ENCODE results near the gene ABCC1. TPM values are rescaled to one million over a fixed set of nuclear protein-coding genes. Genes with fewer than 3 reads are reported as not detected.
"Not testable (repeated sequence)": the region's sequence is repeated elsewhere in the genome, so short reads cannot be mapped to it uniquely, and the experiment has no call there.

Gene ABCC1
- total RNA-seq, 2 experiments from 2014 or later: 64.5 to 67.6 TPM

- Mint-ChIP-seq H3K27ac (no peak overlapping the region), H3K4me3 (no peak overlapping the region), H3K4me1 (ENCODE audit: low read depth) (peaks cover 19% of the 10 kb centered on the region), H3K36me3 (ENCODE audit: low read depth) (peaks cover 80% of the 10 kb centered on the region), H3K27me3 (no peaks in the 10 kb centered on the region), H3K9me3 (peaks cover 44% of the 10 kb centered on the region)
- POLR2A ChIA-PET: no interaction called here
- no peak for ATAC-seq
- DNase-seq: no peak
- TF ChIP-seq, protein P1, sequence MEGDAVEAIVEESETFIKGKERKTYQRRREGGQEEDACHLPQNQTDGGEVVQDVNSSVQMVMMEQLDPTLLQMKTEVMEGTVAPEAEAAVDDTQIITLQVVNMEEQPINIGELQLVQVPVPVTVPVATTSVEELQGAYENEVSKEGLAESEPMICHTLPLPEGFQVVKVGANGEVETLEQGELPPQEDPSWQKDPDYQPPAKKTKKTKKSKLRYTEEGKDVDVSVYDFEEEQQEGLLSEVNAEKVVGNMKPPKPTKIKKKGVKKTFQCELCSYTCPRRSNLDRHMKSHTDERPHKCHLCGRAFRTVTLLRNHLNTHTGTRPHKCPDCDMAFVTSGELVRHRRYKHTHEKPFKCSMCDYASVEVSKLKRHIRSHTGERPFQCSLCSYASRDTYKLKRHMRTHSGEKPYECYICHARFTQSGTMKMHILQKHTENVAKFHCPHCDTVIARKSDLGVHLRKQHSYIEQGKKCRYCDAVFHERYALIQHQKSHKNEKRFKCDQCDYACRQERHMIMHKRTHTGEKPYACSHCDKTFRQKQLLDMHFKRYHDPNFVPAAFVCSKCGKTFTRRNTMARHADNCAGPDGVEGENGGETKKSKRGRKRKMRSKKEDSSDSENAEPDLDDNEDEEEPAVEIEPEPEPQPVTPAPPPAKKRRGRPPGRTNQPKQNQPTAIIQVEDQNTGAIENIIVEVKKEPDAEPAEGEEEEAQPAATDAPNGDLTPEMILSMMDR (IDR thresholded peaks at IDR 0.05): no peak
- intact Hi-C loops (cut with micrococcal nuclease): no loop called here
- CTCF ChIA-PET: no interaction called here
Observed at GRCh38 chr16:15981382-15981781, 32.0 kb downstream of the ABCC1 start.

- ATAC-seq; H3K27me3 Mint-ChIP-seq; intact Hi-C loops (cut with micrococcal nuclease); POLR2A ChIA-PET; H3K4me3 Mint-ChIP-seq; H3K27ac Mint-ChIP-seq; DNase-seq: not testable (repeated sequence)
- H3K36me3 Mint-ChIP-seq (ENCODE audit: low read depth): peaks cover 76% of the 10 kb centered on the region
- H3K4me1 Mint-ChIP-seq (ENCODE audit: low read depth): peaks cover 20% of the 10 kb centered on the region
- peaks cover 44% of the 10 kb centered on the region for H3K9me3 Mint-ChIP-seq
- CTCF ChIA-PET: interaction anchor here (1.3 kb wide), 1 partner anchor 26 kb away, joined by 3 read pairs; no protein-coding TSS in a partner anchor
Observed at GRCh38 chr16:15982194-15982915, 32.9 kb downstream of the ABCC1 start.

- DNase-seq: no peak
- no peak overlapping the region for H3K27ac Mint-ChIP-seq
- H3K27me3 Mint-ChIP-seq: no peaks in the 10 kb centered on the region
- intact Hi-C loops (cut with micrococcal nuclease): no loop called here
- no peak for ATAC-seq
- peaks cover 66% of the 10 kb centered on the region for H3K36me3 Mint-ChIP-seq (ENCODE audit: low read depth)
- H3K9me3 Mint-ChIP-seq: peaks cover 34% of the 10 kb centered on the region
- TF ChIP-seq, protein P1 (IDR thresholded peaks at IDR 0.05): no peak
- H3K4me3 Mint-ChIP-seq: no peak overlapping the region
- CTCF ChIA-PET: no interaction called here
- POLR2A ChIA-PET: interaction anchor here (0.5 to 1.3 kb wide), 2 partner anchors 9 to 15 kb away, joined by 3 to 6 read pairs; no protein-coding TSS in a partner anchor
- peaks cover 32% of the 10 kb centered on the region for H3K4me1 Mint-ChIP-seq (ENCODE audit: low read depth)
Observed at GRCh38 chr16:15983898-15984297, 34.5 kb downstream of the ABCC1 start.

- ATAC-seq: no peak
- H3K4me3 Mint-ChIP-seq: no peak overlapping the region
- H3K27ac Mint-ChIP-seq: no peak overlapping the region
- no peak for DNase-seq
- H3K36me3 Mint-ChIP-seq (ENCODE audit: low read depth): peaks cover 54% of the 10 kb centered on the region
- intact Hi-C loops (cut with micrococcal nuclease): no loop called here
- peaks cover 34% of the 10 kb centered on the region for H3K4me1 Mint-ChIP-seq (ENCODE audit: low read depth)
- POLR2A ChIA-PET: interaction anchor here (1.0 to 1.3 kb wide), 2 partner anchors 10 to 28 kb away, joined by 3 to 6 read pairs; no protein-coding TSS in a partner anchor
- CTCF ChIA-PET: no interaction called here
- TF ChIP-seq, protein P1 (IDR thresholded peaks at IDR 0.05): no peak
- H3K27me3 Mint-ChIP-seq: no peaks in the 10 kb centered on the region
- peaks cover 24% of the 10 kb centered on the region for H3K9me3 Mint-ChIP-seq
Observed at GRCh38 chr16:15985144-15985543, 35.7 kb downstream of the ABCC1 start.

DNA sequence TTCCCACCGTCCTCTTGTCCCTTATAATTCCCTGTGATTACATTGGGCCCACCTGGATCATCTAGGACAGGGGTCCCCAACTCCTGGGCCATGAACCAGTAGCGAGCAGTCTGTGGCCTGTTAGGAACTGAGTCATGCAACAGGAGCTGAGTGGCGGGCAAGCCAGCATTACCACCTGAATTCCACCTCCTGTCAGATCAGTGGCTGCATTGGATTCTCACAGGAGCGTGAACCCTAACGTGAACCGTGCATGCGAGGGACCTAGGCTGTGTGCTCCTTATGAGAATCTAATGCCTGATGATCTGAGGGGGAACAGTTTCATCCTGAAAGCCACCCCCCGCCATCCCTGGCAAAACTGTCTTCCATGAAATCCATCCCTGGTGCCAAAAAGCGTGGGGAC is 36.8 kb downstream of the ABCC1 start:
- no peak overlapping the region for H3K27ac Mint-ChIP-seq
- POLR2A ChIA-PET: no interaction called here
- intact Hi-C loops (cut with micrococcal nuclease): no loop called here
- peaks cover 13% of the 10 kb centered on the region for H3K9me3 Mint-ChIP-seq
- H3K36me3 Mint-ChIP-seq (ENCODE audit: low read depth): peaks cover 47% of the 10 kb centered on the region
- H3K27me3 Mint-ChIP-seq: no peaks in the 10 kb centered on the region
- no peak overlapping the region for H3K4me3 Mint-ChIP-seq
- CTCF ChIA-PET: no interaction called here
- TF ChIP-seq, protein P1 (IDR thresholded peaks at IDR 0.05): no peak
- no peak for ATAC-seq
- peaks cover 38% of the 10 kb centered on the region for H3K4me1 Mint-ChIP-seq (ENCODE audit: low read depth)
- DNase-seq: no peak

Measured in activated CD8-positive, alpha-beta T cell treated with anti-CD3 and anti-CD28 coated beads for 36 hours (primary cell).